22Rv1 (cell line): ENCODE data around the gene TCF7L2.

Experiments used
- ZFX ChIP-seq: fragments of 450-650 bp; IDR thresholded peaks from 2 replicates; pipeline ENCODE4 v1.6.1; 2017; ENCODE audit warnings: antibody characterized with exemption, borderline replicate concordance
- TF ChIP-seq, protein P1 (sequence below): fragments of 450-650 bp; IDR thresholded peaks from 2 replicates; pipeline ENCODE4 v1.5.1; 2017; ENCODE audit warnings: mild to moderate bottlenecking

DNA sequence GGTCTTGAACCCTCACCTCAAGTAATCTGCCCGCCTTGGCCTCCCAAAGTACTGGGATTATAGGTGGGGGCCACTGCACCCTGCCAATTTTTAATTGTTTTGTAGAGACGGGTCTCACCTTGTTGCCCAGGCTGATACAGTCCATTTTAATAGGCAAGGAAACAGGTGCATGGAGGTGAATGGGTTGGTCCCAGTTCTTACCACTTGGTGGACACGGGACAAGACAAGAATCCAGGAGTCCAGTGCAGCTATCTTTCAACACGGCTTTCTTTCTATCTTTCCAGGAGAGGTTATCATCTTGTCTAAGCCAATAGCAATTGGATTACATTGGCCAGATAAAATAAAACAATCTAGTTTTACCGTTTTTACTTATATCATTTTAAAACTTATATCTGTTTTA is 23.8 kb downstream of the TCF7L2 start:
- TF ChIP-seq, protein P1, sequence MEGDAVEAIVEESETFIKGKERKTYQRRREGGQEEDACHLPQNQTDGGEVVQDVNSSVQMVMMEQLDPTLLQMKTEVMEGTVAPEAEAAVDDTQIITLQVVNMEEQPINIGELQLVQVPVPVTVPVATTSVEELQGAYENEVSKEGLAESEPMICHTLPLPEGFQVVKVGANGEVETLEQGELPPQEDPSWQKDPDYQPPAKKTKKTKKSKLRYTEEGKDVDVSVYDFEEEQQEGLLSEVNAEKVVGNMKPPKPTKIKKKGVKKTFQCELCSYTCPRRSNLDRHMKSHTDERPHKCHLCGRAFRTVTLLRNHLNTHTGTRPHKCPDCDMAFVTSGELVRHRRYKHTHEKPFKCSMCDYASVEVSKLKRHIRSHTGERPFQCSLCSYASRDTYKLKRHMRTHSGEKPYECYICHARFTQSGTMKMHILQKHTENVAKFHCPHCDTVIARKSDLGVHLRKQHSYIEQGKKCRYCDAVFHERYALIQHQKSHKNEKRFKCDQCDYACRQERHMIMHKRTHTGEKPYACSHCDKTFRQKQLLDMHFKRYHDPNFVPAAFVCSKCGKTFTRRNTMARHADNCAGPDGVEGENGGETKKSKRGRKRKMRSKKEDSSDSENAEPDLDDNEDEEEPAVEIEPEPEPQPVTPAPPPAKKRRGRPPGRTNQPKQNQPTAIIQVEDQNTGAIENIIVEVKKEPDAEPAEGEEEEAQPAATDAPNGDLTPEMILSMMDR = no peak
- no peak for TF ChIP-seq ZFX
